ENCODE data around the gene FAM81A. TPM values are rescaled to one million over a fixed set of nuclear protein-coding genes. Genes with fewer than 3 reads are reported as not detected.

The FAM81A gene
- total and polyA plus RNA-seq, 7 experiments from 2014 or later: 0.27 to 1.1 (median 0.61) TPM; not detected in 4

- Mint-ChIP-seq H3K27me3 (peaks cover 38 to 84% (median 46%) of the 10 kb centered on the region in 5 donors), H3K27ac (peak overlapping the region in 1 of 9 donors; percentile 37), H3K4me3 (peak overlapping the region; percentile 75 to 90 (median 82)), H3K9me3 (peaks cover 0 to 1% (median 0%) of the 10 kb centered on the region in 11 donors), H3K36me3 (no peaks in the 10 kb centered on the region), H3K4me1 (peaks cover 9 to 25% (median 15%) of the 10 kb centered on the region in 7 donors)
- peak overlapping the region; percentile 65 for H3K4me3 ChIP-seq (ENCODE audit: low read length)
- H3K27me3 ChIP-seq (ENCODE audit: control insufficient read depth in 2 of 2, insufficient read depth in 2 of 2, low read length in 2 of 2): peaks cover 6 to 11% of the 10 kb centered on the region in 2 donors
- ATAC-seq: no peak
- POLR2A ChIA-PET: no interaction called here
- no peaks in the 10 kb centered on the region for H3K36me3 ChIP-seq (ENCODE audit: control insufficient read depth in 2 of 3, insufficient read depth in 3 of 3, low read length in 3 of 3)
- peaks cover 7 to 9% of the 10 kb centered on the region in 2 donors for H3K4me1 ChIP-seq (ENCODE audit: control insufficient read depth in 2 of 2, insufficient read depth in 2 of 2, low read length in 2 of 2)
- H3K27ac ChIP-seq (ENCODE audit: low read depth, low read length): no peak overlapping the region
- no peaks in the 10 kb centered on the region for H3K9me3 ChIP-seq (ENCODE audit: control insufficient read depth in 2 of 3, low read length in 3 of 3)
- DNase-seq: peak in 1 of 9 donors; percentile 8
- intact Hi-C loops (cut with micrococcal nuclease): no loop called here
- CTCF ChIA-PET: no interaction called here
These were observed 707 bp upstream of the FAM81A start for GRCh38 chr15:59437142-59437816.

- Histone ChIP-seq H3K4me1 (ENCODE audit: control insufficient read depth in 2 of 2, insufficient read depth in 2 of 2, low read length in 2 of 2) (peaks cover 7 to 9% of the 10 kb centered on the region in 2 donors), H3K27me3 (ENCODE audit: control insufficient read depth in 2 of 2, insufficient read depth in 2 of 2, low read length in 2 of 2) (peaks cover 6 to 8% of the 10 kb centered on the region in 2 donors), H3K4me3 (ENCODE audit: low read length) (peak overlapping the region; percentile 31), H3K9me3 (ENCODE audit: control insufficient read depth in 2 of 3, low read length in 3 of 3) (no peaks in the 10 kb centered on the region), H3K36me3 (ENCODE audit: control insufficient read depth in 2 of 3, insufficient read depth in 3 of 3, low read length in 3 of 3) (no peaks in the 10 kb centered on the region), H3K27ac (ENCODE audit: low read depth, low read length) (no peak overlapping the region)
- H3K36me3 Mint-ChIP-seq: no peaks in the 10 kb centered on the region
- H3K27ac Mint-ChIP-seq: no peak overlapping the region
- ChIA-PET CTCF (no interaction called here), POLR2A (no interaction called here)
- peaks cover 9 to 25% (median 15%) of the 10 kb centered on the region in 7 donors for H3K4me1 Mint-ChIP-seq
- DNase-seq (no peak), ATAC-seq (no peak)
- peak overlapping the region; percentile 67 to 89 (median 75) for H3K4me3 Mint-ChIP-seq
- peaks cover 0 to 1% (median 0%) of the 10 kb centered on the region in 11 donors for H3K9me3 Mint-ChIP-seq
- intact Hi-C loops (cut with micrococcal nuclease): no loop called here
- peaks cover 37 to 86% (median 46%) of the 10 kb centered on the region in 5 donors for H3K27me3 Mint-ChIP-seq
These were observed 772 bp downstream of the FAM81A start for GRCh38 chr15:59438625-59439290.

GRCh38 chr15:59439576-59439975 is 1.6 kb downstream of the FAM81A start:
- H3K36me3 ChIP-seq (ENCODE audit: control insufficient read depth in 2 of 3, insufficient read depth in 3 of 3, low read length in 3 of 3): no peaks in the 10 kb centered on the region
- H3K27ac ChIP-seq (ENCODE audit: low read depth, low read length): no peak overlapping the region
- H3K4me1 ChIP-seq (ENCODE audit: control insufficient read depth in 2 of 2, insufficient read depth in 2 of 2, low read length in 2 of 2): peaks cover 7 to 9% of the 10 kb centered on the region in 2 donors
- no peaks in the 10 kb centered on the region for H3K9me3 Mint-ChIP-seq
- no peaks in the 10 kb centered on the region for H3K9me3 ChIP-seq (ENCODE audit: control insufficient read depth in 2 of 3, low read length in 3 of 3)
- intact Hi-C loops (cut with micrococcal nuclease): no loop called here
- ChIA-PET POLR2A (no interaction called here), CTCF (no interaction called here)
- H3K27ac Mint-ChIP-seq: no peak overlapping the region
- H3K4me1 Mint-ChIP-seq: peaks cover 9 to 25% (median 15%) of the 10 kb centered on the region in 7 donors
- no peaks in the 10 kb centered on the region for H3K36me3 Mint-ChIP-seq
- DNase-seq (no peak), ATAC-seq (no peak)
- peaks cover 29 to 86% (median 38%) of the 10 kb centered on the region in 5 donors for H3K27me3 Mint-ChIP-seq
- no peak overlapping the region for H3K4me3 ChIP-seq (ENCODE audit: low read length)
- H3K27me3 ChIP-seq (ENCODE audit: control insufficient read depth in 2 of 2, insufficient read depth in 2 of 2, low read length in 2 of 2): peaks cover 6% of the 10 kb centered on the region in 2 donors
- peak overlapping the region in 5 of 10 donors; percentile 11 to 89 (median 73) for H3K4me3 Mint-ChIP-seq

- Histone ChIP-seq H3K36me3 (ENCODE audit: control insufficient read depth in 2 of 3, insufficient read depth in 3 of 3, low read length in 3 of 3) (no peaks in the 10 kb centered on the region), H3K4me3 (ENCODE audit: low read length) (no peak overlapping the region), H3K27ac (ENCODE audit: low read depth, low read length) (no peak overlapping the region), H3K4me1 (ENCODE audit: control insufficient read depth in 2 of 2, insufficient read depth in 2 of 2, low read length in 2 of 2) (no peaks in the 10 kb centered on the region), H3K9me3 (ENCODE audit: control insufficient read depth in 2 of 3, low read length in 3 of 3) (no peaks in the 10 kb centered on the region), H3K27me3 (ENCODE audit: control insufficient read depth in 2 of 2, insufficient read depth in 2 of 2, low read length in 2 of 2) (no peaks in the 10 kb centered on the region)
- intact Hi-C loops (cut with micrococcal nuclease): no loop called here
- ATAC-seq (no peak), DNase-seq (no peak)
- POLR2A ChIA-PET: no interaction called here
- no peak overlapping the region for H3K27ac Mint-ChIP-seq
- peaks cover 0 to 17% (median 7%) of the 10 kb centered on the region in 7 donors for H3K4me1 Mint-ChIP-seq
- peaks cover 0 to 67% (median 8%) of the 10 kb centered on the region in 5 donors for H3K27me3 Mint-ChIP-seq
- no peaks in the 10 kb centered on the region for H3K36me3 Mint-ChIP-seq
- H3K4me3 Mint-ChIP-seq: no peak overlapping the region
- H3K9me3 Mint-ChIP-seq: peaks cover 0 to 3% (median 0%) of the 10 kb centered on the region in 11 donors
- CTCF ChIA-PET: no interaction called here
These were observed 5.5 kb downstream of the FAM81A start for GRCh38 chr15:59443341-59444072.

DNA sequence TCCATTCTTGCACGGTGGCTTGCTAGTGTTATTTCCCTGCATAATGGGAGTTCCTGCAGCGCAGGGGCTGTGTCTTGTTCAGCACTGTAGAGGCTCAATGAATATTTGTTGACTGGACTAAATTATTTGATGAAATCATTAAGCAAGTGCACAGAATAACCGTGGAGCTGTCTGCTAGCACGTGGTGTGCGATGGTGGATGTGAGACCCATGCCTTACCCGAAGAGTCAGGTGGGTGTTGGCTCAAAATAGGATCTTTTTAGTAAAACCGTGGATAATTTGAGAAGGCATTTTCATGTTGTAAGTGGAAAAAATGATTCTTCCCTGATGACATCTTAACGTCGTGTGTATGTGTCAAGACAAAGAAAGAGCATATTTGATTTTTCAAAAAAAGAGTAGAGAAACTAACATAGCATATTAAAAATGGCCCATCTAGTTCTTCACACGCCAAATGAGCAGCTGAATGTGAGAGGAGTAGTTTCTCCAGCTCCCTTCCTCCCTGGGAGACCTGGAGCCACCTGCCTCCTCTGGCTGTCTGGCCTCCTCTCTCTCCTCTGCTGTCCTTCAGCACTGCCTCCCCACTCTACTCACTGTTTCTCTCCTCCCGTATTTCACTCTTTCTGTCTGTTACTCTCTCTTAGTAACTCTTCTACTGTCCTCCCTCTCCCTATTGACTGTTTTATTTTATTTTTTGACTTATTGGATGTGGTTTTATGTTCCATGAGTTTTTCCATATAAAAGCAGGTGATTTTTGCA is 6.3 kb downstream of the FAM81A start:
- no peaks in the 10 kb centered on the region for H3K36me3 Mint-ChIP-seq
- no peaks in the 10 kb centered on the region for H3K36me3 ChIP-seq (ENCODE audit: control insufficient read depth in 2 of 3, insufficient read depth in 3 of 3, low read length in 3 of 3)
- DNase-seq: no peak
- intact Hi-C loops (cut with micrococcal nuclease): no loop called here
- no peak overlapping the region for H3K27ac ChIP-seq (ENCODE audit: low read depth, low read length)
- no peaks in the 10 kb centered on the region for H3K4me1 ChIP-seq (ENCODE audit: control insufficient read depth in 2 of 2, insufficient read depth in 2 of 2, low read length in 2 of 2)
- H3K9me3 ChIP-seq (ENCODE audit: control insufficient read depth in 2 of 3, low read length in 3 of 3): no peaks in the 10 kb centered on the region
- H3K4me3 Mint-ChIP-seq: no peak overlapping the region
- H3K27me3 Mint-ChIP-seq: peaks cover 0 to 60% (median 8%) of the 10 kb centered on the region in 5 donors
- H3K4me1 Mint-ChIP-seq: peaks cover 0 to 14% (median 0%) of the 10 kb centered on the region in 7 donors
- ChIA-PET CTCF (no interaction called here), POLR2A (no interaction called here)
- H3K9me3 Mint-ChIP-seq: peaks cover 0 to 3% (median 0%) of the 10 kb centered on the region in 11 donors
- no peaks in the 10 kb centered on the region for H3K27me3 ChIP-seq (ENCODE audit: control insufficient read depth in 2 of 2, insufficient read depth in 2 of 2, low read length in 2 of 2)
- ATAC-seq: no peak
- no peak overlapping the region for H3K27ac Mint-ChIP-seq
- no peak overlapping the region for H3K4me3 ChIP-seq (ENCODE audit: low read length)

DNA sequence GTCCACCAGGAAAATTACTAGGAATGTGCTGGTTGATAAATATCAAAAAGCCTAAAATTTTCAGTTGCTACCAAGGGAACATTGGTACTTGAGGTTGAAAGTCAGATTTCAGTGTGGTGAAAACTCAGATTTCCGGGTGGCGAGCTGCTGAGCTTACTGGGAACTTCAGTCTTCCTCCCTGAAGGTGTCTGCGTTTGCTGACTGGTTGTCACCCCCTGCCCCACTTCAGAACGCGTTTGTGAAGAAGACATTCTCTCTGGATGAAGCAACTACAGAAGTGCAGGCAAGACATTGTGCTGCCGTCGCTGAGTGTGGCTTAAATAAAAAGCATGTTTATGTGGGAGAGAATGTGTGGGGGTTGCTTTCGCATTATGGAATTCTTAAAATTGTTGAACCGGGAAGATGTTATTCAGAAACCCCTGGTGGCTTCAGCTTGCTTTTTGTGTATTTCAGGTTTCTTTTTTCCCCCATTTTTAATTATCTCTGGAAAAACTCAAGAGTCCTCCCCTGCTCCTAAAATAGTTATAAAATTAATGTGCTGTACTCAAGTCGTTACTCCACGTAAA is 7.1 kb downstream of the FAM81A start:
- H3K4me3 ChIP-seq (ENCODE audit: low read length): no peak overlapping the region
- H3K27ac ChIP-seq (ENCODE audit: low read depth, low read length): no peak overlapping the region
- ChIA-PET POLR2A (no interaction called here), CTCF (no interaction called here)
- intact Hi-C loops (cut with micrococcal nuclease): no loop called here
- Mint-ChIP-seq H3K36me3 (no peaks in the 10 kb centered on the region), H3K27me3 (peaks cover 0 to 52% (median 5%) of the 10 kb centered on the region in 5 donors), H3K9me3 (peaks cover 0 to 3% (median 0%) of the 10 kb centered on the region in 11 donors), H3K4me3 (no peak overlapping the region), H3K27ac (no peak overlapping the region), H3K4me1 (peaks cover 0 to 14% (median 0%) of the 10 kb centered on the region in 7 donors)
- H3K27me3 ChIP-seq (ENCODE audit: control insufficient read depth in 2 of 2, insufficient read depth in 2 of 2, low read length in 2 of 2): no peaks in the 10 kb centered on the region
- no peaks in the 10 kb centered on the region for H3K9me3 ChIP-seq (ENCODE audit: control insufficient read depth in 2 of 3, low read length in 3 of 3)
- H3K4me1 ChIP-seq (ENCODE audit: control insufficient read depth in 2 of 2, insufficient read depth in 2 of 2, low read length in 2 of 2): no peaks in the 10 kb centered on the region
- no peaks in the 10 kb centered on the region for H3K36me3 ChIP-seq (ENCODE audit: control insufficient read depth in 2 of 3, insufficient read depth in 3 of 3, low read length in 3 of 3)
- DNase-seq (no peak), ATAC-seq (no peak)
